Measurements from ENCODE around the gene OSBPL10.

The OSBPL10 gene

DNA sequence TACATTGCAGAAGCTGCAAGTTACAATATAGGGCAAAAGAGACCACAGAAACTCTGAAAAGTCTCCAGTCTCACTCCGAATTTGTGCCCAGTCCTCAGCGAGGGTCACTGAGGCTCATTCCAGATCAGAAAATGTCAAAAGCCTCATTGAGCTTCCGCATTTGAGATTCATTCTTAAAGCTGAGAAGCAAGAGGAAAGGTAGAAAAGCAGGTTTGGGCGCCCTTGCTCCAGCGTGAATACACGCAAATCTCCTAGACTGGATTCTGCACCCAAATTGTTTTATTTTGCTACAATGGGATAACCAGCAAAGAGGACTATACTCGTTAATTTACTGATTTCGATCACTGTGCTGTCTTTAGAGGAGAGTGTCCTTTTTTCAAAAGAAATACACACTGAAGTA lies 236.1 kb downstream of the OSBPL10 start:
- DNase-seq (ENCODE audit: low read depth in 2 of 2), result no peak

DNA sequence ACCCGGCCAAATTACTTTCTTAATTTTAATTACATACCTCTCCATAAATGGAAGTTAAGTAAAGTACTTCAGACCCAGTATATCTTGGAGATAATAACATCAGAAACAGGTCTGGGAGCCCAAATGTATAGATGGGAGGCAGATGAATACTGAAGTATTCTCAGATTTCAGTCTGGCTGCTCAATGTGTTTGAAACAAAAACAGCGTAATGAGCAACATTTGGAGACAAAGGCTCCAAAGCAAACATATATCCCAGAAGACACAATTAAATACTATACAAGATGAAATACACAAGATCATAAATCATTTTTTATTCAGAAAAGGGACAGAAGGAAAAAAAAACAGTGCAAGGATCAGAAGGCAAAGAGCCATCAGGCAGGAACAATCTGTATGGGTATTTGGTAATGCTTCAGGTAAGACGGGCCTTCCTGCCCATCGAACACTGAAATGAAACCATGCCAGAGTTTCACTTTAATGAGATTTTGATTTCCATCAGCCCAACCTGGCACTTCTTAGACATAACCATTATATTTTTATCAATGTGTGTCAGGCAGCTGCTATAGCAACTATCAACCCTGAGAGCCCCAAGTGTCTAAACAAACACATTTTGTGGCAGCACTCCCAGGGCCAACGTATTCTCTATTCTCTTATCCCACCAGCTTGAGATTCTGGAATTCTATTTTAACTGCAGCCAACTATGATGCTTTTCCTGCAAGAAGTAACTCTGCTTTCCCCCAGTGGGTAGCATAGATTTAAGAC lies 237.6 kb downstream of the OSBPL10 start:
- no peak for DNase-seq (ENCODE audit: low read depth in 2 of 2)

DNA sequence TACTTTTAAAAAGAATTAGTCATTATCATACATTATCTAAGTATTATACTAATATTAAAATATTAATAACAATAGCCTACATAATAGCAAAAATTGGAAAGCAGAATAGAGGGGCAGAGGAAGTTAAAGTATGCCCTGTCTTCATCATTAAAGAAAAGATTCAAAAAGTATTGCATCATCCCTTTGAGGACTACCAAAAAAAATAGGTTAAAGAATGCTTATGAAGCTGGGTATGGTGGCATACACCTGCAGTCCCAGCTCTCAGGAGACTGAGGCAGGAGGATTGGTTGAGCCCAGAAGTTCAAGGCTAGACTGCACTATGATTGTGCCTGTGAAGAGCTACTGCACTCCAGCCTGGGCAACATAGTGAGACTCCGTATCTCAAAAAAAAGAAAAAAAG lies 240.7 kb downstream of the OSBPL10 start:
- no peak for DNase-seq (ENCODE audit: low read depth in 2 of 2)

DNA sequence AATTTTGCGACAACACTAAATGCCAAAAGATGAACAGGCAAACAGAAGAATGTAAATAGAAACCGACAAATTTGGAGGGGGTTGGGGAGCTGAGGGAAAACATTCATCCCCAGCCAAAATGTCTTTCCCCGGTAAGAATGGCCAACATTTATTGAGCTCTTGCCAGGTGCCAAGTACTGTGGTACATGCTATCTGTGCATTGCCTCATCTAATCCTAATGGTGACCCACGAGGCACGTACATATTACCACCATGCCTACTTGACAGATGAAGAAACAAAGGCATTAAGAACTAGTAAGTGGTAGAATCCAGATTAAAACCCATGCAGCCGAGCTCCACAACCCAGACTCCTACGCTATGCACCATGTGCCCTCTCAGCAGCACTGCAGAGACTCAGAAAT lies 242.7 kb downstream of the OSBPL10 start:
- DNase-seq (ENCODE audit: low read depth in 2 of 2), result no peak

DNA sequence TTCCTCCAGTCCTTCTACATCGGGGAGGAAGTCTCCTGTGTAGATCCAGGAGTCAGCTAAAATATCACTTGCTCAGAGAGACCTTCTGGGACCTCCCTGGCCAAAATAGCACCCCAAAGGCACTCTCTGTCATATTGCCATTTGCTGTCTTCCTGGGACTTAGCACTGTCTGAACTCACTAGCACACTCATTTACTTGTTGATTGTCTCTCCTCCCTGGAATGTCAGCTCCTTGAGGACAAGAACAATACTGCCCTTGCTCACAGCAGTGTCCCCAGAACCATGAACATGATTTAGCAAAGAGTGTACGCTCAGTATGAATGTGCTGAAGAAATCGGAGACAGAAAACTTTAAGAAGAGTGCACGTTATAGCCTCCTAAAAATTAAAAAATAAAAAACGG lies 245.4 kb downstream of the OSBPL10 start:
- no peak for DNase-seq (ENCODE audit: low read depth in 2 of 2)

DNA sequence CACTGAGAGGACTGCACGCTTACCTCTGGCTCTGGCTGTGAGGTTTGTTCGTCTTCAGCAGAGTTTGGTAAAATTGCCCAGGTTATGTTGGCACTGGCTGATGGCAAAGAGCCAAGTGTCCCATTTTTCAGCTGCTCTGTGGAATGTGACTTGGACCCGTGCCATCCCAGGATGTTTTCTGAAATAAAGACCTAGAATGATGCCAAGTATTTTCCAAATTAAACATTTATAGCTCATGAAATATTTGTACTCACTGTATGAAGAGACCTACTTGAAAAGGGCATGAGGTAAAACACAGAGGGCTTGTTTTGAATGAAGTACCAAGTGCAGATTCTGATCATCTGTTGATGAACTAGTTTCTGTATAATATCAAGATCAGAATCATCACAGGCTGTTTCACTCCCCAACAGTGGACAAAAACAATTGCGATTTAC lies 247.8 kb downstream of the OSBPL10 start:
- no peak for DNase-seq (ENCODE audit: low read depth in 2 of 2)

DNA sequence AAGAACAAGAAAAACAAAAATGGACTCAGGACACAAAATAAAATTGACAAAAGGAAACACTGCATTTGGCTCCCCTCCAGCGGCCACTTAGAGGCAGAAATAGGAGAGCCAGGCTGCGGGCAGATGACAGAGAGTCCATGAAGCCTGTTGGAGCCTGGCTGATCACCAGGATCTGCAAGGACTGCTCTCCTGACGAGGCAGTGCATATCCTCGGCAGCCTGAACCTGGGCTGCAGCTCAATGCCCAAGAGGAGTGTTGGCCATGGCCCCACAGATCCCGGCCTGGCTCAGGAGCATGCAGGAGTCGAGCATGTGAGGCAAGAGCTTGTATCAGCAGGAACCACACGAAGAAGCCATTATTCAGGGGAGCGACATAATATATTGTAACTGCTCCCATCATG lies 248.5 kb downstream of the OSBPL10 start:
- DNase-seq (ENCODE audit: low read depth in 2 of 2), result no peak

DNA sequence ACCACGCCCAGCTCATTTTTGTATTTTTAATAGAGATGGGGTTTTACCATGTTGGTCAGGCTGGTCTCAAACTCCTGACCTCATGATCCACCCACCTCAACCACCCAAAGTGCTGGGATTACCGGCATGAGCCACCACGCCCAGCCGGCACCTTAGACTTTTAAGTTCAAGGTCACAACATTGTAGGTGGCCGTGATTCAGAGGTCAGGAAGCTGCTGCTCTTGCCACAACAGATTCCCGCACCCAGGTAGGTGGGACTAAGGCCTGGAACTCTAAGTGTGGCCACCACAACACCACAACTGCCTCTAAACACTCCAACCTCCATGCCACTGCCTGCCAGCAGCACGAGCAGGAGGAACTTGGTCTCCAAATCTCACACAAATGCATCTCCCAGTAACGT lies 251.5 kb downstream of the OSBPL10 start:
- no peak for DNase-seq (ENCODE audit: low read depth in 2 of 2)

DNA sequence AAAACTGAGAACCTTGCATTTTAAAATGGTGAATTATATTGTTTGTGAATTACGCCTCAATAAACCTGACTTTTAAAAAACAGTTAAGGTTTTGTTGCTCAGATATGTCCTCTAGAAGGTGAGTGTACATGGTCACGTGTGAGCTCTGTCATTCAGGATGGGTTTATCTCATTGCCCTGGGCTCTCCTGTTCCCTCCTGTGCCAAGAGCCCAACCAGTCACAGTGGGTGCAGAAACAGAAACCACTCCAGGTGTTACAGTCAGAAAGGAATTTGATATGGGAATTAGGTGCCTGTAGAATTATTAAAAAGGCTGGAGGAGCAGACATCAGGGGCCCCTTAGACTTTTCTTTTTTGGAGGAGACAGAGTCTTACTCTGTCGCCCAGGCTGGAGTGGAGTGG lies 252.0 kb downstream of the OSBPL10 start:
- DNase-seq (ENCODE audit: low read depth in 2 of 2), result no peak

DNA sequence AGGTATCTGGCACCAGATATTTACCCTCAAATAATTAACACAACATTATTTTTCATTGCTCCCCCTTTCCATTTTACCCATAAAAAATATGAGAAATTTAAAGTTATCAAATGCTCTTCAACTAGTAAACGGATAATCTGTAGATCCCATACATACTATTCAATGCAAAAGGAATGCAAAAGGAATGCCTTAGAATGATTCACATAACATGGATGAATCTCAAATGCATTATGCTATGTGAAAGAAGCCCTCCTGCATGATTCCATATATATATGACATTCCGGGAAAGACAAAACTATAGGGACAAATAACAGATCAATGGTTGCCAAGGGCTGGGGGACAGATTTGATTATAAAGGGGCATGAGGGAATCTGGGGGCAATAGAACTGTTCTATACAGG lies 252.7 kb downstream of the OSBPL10 start:
- DNase-seq (ENCODE audit: low read depth in 2 of 2), result no peak

DNA sequence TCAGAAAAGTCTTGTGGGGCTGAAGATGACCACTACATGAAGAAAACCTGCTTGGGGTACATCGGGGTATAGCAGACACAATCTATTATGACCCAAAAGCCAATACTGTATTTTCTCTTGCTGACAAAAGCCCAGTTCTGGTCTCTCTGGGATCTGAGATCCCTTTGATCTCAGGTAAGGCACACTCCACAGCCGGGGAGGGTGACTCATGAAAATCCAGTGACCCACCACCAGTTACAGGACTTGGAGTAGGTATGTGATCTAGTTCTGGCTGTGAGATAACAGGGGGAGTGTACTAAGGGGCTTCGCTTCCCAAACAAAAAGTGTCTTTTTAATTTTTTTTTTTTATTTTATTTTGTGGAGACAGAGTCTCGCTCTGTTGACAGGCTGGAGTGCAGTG lies 255.1 kb downstream of the OSBPL10 start:
- DNase-seq (ENCODE audit: low read depth in 2 of 2), result no peak

DNA sequence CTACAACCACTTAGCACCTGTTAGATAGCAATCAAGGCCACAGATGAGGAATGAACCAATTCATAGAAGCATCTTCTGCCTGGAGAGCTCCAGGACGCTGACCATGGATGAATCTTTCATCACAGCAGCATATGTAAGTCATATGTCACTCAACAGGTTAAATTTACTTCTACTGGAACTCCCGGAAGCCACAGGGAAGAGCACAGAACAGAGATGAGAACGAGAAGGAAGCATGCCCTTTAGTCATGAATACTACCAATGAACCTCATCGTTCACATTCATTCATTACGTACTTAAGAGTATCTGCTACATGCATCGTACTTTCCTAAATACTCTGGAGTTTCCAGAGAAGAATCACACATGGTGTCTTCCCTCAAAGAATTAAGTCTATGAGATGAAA lies 255.5 kb downstream of the OSBPL10 start:
- no peak for DNase-seq (ENCODE audit: low read depth in 2 of 2)

DNA sequence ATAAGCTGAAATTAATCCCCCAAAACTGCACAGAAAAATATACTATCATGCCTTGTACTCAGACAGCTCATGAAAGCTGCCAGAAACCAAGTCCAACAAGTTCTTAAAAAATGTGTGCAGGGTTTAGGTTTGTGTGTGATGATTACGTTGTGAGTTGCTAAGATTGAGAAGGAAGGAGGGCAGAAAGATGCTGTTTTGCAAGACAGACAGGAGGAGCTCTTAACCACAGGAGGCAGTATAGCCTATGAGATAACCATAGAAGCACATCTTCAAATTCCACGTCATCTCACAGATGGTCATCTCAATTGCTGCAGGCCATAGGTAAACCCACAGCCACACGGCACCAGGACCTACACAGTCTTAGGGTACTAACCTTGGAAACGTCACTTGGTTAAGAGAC lies 256.4 kb downstream of the OSBPL10 start:
- no peak for DNase-seq (ENCODE audit: low read depth in 2 of 2)

DNA sequence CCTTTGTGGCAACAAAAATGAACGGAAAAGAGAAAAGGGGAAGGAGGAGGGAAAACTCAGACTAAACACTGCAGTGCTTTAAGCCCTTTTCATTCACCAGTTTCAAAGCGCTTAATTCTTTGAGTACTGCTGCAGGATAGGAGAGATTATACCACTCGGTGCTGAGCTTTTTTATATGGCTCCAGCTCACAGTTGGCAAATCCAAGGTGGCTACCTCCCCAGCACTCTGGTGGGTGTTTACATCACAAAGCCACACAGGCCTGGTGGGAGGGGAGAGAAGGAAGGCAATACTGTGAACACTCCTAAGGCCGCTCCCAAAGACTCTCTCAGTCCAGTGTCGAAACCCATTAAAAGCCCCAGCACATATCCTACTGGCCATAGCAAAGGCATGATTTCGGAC lies 256.9 kb downstream of the OSBPL10 start:
- no peak for DNase-seq (ENCODE audit: low read depth in 2 of 2)

DNA sequence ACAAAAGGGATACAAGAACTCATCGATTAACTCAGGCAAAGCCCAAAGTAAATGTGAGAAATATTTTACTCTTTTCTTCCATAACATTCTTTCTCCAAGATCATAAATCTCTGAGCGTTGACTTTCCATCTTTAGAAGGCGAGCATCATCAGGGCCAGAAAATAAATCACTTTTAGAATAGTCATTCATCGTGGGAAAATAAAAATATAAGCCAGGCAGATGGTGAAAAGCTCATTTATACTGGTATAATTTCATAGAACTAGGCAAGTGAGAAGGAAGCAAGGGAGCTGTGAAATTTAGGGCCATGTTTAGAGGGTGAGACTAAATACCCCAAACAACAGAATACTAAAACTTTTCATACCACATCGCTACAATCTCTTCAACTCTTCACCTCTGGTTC lies 257.4 kb downstream of the OSBPL10 start:
- DNase-seq (ENCODE audit: low read depth in 2 of 2), result no peak

DNA sequence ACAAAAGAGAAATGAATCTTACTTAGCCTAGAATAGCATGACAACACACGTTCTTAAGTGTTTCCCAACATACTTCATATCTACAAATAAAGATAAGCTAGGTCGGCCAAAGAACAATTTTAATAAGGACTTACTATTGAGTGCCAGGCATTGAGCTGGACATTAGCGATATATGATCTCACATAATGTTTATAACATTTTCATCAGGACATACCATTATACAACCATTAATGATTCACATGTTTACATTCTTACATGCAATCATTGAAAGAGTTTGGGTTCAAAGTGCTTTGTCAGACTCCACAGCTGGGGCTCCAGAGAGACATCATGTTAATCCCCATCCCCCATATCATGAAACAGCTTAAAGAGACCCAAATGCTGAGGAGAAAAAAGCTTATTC lies 259.4 kb downstream of the OSBPL10 start:
- no peak for DNase-seq (ENCODE audit: low read depth in 2 of 2)

DNA sequence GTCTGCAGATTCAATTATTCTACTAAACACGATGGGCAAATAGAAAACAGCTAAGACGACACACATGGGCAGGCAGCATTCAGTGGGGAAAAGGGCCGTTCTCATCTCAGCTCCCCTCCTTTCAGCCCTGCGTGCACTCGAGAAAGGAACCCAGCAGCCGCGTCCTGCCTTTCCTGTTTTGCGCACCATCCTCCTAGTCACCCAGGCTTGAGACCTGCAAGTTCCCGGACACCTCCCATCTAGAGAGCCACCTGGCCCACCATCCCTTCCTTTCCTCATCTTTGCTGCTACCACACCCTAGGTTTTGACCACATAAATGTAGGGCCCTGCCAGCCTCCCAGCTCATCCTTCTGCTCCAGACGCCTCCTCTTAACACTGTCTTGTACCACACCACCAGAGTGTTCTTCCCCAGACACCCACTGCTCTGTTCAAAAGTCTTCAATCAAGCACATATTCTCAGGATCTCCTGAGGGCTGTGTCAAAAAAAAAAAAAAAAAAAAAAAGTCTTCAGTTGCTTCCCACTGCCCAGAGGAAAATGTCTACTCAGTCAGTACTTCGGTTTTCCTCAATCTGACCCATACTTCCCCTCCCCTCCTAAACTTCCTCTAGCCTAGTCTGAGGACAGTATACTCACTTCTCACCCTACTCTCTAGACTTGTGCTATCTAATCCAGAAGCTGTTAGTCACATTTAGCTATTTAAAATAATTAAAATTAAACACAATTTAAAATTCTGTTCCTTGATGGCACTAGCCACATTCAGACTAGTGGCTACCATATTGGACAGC lies 266.4 kb downstream of the OSBPL10 start:
- DNase-seq (ENCODE audit: low read depth in 2 of 2), result no peak

DNA sequence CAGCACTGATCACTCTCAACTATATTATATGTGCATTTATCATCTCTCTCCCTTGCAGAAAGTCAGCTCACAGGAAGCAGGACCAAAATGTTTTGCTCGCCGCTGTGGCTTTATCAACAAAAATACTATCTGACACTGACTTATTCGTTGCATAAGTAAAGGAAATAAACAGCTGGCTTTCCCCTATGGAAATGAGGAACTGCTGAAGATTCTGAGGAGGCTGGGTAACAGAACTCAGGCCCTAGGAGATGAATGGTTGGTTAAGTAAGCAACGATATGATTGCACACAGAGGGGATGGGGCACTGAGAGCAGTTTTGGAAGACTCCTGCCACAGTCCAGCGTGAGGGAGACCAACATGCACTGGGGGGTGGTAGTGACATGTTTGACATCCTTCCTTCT lies 267.2 kb downstream of the OSBPL10 start:
- no peak for DNase-seq (ENCODE audit: low read depth in 2 of 2)

DNA sequence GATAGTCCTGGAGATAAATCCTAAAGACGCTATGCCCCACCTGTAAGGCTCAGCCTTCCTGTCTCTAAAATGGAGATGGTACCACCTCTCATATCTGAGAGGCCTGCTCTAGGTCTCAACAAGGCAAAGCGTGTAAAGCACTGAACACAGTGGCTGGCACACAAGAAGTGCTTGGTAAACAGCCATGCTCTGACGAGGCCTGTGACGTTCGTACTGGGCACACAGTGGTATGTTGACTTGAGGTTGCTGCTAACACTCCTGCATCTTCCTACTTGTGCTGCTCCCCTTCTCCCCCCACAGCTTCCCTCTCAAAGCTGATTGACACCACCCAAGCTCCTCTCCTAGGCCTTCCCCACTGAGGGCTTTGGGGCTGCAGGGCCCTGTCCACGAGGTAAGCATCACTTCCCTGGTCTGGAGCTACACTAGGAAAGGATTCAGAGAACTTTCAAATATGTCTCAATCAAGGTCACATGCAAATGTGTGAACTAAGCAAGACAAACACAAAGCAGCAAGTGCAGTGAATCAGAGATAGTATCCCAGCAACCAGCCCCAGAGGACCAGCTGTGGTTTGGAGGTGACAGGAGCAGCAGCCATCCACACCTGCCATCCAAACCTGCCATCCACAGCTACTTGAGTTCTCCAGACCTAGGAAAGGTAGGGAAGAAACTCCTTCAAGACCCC lies 270.8 kb downstream of the OSBPL10 start:
- DNase-seq (ENCODE audit: low read depth in 2 of 2), result no peak

DNA sequence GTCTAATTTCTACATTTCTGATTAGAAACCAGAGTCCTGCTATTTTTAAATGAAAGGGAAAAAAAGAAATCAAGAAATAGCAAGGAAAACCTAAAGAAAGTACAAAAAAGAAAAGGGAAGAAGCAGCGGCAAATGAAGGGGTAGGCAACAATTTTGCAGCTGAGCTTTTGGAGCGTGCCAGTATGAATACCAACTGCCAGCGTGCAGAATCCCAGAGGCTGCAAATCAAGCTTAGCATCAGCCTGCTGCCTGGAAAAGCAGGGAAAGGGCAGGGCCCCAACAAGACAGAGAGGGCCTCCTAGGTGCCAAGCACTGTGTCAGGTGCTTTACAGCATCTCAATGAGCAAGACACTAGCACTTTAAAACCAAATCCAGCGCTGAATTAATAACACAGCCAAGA lies 271.5 kb downstream of the OSBPL10 start:
- no peak for DNase-seq (ENCODE audit: low read depth in 2 of 2)

DNA sequence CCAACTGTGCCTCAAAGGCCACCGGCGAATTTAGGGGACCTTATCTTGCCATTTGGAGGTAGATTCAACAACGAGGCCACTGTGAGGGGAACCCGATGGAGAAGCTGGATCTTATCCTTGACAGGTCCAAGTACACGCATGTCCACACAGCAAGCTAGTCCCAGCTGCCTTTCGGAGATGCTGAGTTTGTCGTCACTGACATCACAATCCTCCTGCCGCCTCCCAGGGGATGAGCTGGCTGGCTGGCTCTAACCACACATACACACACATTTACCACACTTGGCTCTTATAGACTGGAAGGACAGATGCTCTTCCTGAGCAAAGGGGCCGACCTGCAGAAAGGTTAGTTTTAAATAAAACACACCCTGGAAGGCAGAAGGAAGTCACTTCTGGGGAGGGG lies 272.1 kb downstream of the OSBPL10 start:
- DNase-seq (ENCODE audit: low read depth in 2 of 2), result no peak

DNA sequence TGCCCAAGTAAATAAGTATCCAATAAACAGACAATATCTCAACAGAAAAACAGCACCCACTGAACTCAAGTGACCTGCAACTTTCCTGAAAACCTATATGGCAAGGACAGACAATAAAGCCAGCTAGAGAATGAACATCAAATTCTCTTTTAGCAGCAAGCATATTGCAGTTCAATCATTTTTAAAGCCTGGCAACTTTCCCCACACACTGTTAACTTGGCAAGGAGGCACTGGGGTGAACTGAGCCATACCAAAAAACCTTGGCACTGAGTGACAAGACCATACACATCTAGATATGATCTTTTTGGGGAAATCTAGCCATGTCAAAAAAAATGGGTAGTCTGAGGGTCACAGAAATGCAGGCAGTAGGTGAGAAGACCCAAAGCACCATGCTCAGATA lies 273.8 kb downstream of the OSBPL10 start:
- DNase-seq (ENCODE audit: low read depth in 2 of 2), result no peak

DNA sequence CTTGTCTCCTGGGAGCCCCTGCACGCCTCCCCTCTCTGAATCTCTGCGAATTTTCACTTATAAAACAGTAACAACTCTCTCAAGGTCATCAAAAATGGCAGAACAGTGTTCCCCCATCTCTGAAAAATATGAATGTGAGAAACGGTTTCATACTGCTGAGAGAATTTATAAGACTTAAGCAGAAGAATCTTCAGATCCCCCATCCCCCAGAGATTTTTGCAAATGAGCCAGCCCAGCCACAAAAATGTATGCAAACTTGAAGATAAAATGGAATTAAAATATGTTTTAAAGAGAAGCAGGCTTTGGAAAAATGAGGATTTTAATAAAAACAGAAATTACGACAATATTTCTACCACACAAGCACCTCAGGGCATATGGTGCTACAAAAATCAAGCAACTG lies 275.3 kb downstream of the OSBPL10 start:
- no peak for DNase-seq (ENCODE audit: low read depth in 2 of 2)
